ENCODE measurements around the gene RPL28. TPM values are rescaled to one million over a fixed set of nuclear protein-coding genes. Genes with fewer than 3 reads are reported as not detected.

Gene RPL28
- total and polyA plus RNA-seq, 2 of the 4 experiments (the other 2 are of a cell fraction), result 386 to 1,693 TPM

DNA sequence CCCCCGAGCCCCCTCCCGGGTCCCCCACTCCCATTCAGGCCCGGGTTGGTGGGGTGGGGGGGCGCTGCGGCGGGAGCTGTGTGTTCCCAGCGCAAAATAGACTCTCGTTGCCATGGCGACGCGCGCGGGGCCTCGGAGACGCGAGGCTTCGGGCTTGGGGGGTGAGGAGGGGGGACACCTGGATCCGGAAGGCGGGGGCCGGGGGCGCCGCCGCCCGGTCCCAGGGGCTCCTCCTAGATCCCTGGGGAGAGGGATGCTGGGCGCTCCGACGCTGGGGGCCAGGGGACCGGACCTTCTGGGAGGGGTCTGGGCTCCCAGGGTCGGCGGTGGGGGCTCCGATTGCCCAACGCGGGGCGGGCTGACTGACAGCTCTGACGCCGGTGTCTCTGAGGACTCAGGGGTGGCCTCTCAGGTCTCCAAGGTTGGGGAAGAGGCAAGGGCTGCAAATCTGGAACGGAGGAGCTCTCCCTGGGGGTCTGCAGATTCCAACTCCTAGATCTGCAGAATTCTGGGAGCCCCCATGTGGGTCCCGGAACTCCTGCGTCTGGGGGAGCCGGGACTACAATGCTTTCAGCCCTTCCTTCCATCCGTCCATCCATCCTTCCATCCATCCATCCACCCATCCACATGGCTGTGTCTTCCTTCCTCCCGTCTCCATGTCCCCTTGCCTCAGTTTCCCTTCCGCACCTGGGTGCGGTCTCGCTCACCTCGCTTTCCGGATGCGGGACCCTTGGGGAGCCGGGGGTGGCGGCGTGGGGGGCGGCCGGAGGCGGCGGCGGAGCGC, 66.4 kb downstream of the RPL28 start:
- POLR2A ChIA-PET (ENCODE audit: unreplicated experiment), result no interaction called here
- 3% methylated on average over 27 of the region's 57 CpGs; no CpG with 5 or more reads in 1 of the 2 experiments for WGBS, 2 experiments (ENCODE audit: extremely low coverage in 2 of 2, insufficient read length in 1 of 2)

More for the DNA sequence above, 66.4 kb downstream of the RPL28 start:
- peak overlapping the region; percentile 31; the same call in 1 of the 2 replicates for H3K4me3 ChIP-seq (ENCODE audit: insufficient read depth, low read depth, low read length)
- H3K79me1 ChIP-seq (ENCODE audit: low read depth in 1 of 2, low read length in 2 of 2), result peaks cover 0 to 4% of the 10 kb centered on the region in 2 experiments; a peak in 1 of 4 replicates
- BruUV-seq (replicated peaks), result no TSS peak
- H3K4me2 ChIP-seq (ENCODE audit: low read depth, low read length), result peak overlapping the region; percentile 77
- no peak overlapping the region for H4K5ac ChIP-seq (ENCODE audit: low read depth, low read length)
- in situ Hi-C loops (cut with MboI; ENCODE audit: low sequenced_read_pairs) (no loop called here), dilution Hi-C loops (cut with HindIII; ENCODE audit: low sequenced_read_pairs, unreplicated experiment) (no loop called here), intact Hi-C loops (cut with micrococcal nuclease) (loop anchor here (2.0 kb wide), 1 partner anchor 311 kb away; no protein-coding TSS in a partner anchor)
- peak overlapping the region; percentile 49; the same call in 1 of the 2 replicates for H3K23ac ChIP-seq (ENCODE audit: low read depth, low read length)
- CTCF ChIA-PET, result no interaction called here
- no peak overlapping the region for H3K9ac ChIP-seq (ENCODE audit: low read depth, low read length)
- no peak overlapping the region for H2AK9ac ChIP-seq (replicated peaks; ENCODE audit: low read depth, low read length, poor library complexity)
- H3K27ac ChIP-seq (ENCODE audit: insufficient read depth, low read length), result no peak overlapping the region
- H3K4ac ChIP-seq (ENCODE audit: low read depth, low read length), result no peak overlapping the region
- DNase-seq (no peak), ATAC-seq (ENCODE audit: low read depth) (no peak)
- peaks cover 2% of the 10 kb centered on the region; the same call in 1 of the 2 replicates for H3K9me1 ChIP-seq (ENCODE audit: insufficient read depth, low read length)
- no peak overlapping the region for H2BK15ac ChIP-seq (ENCODE audit: low read depth, low read length)
- H2AK5ac ChIP-seq (ENCODE audit: low read depth, low read length), result no peak overlapping the region
- H3K27me3 ChIP-seq (ENCODE audit: control insufficient read depth, insufficient read depth, low read length), result peaks cover 29% of the 10 kb centered on the region
- no peaks in the 10 kb centered on the region; the same call in 1 of the 2 replicates for H3K36me3 ChIP-seq (ENCODE audit: control insufficient read depth, insufficient read depth, low read length)
- H2BK5ac ChIP-seq (ENCODE audit: low read depth, low read length, poor library complexity, severe bottlenecking), result no peak overlapping the region
- H4K20me1 ChIP-seq (ENCODE audit: insufficient read depth, low read length), result peaks cover 32% of the 10 kb centered on the region
- H4K91ac ChIP-seq (ENCODE audit: insufficient read depth, low read depth, low read length), result no peak overlapping the region
- peak overlapping the region; percentile 56 for H2AFZ ChIP-seq (replicated peaks; ENCODE audit: low read length, poor library complexity)
- TF ChIP-seq POLR2A (IDR thresholded peaks at IDR 0.05; ENCODE audit: low read depth, low read length), result no peak
- 0 out of 2 replicates have a peak, but pooled peaks have one; percentile 4 for TF ChIP-seq CEBPB (IDR thresholded peaks at IDR 0.05; ENCODE audit: low read depth, low read length)
- H2BK120ac ChIP-seq (ENCODE audit: low read depth, low read length), result no peak overlapping the region
- H3K14ac ChIP-seq (replicated peaks; ENCODE audit: low read depth, low read length), result no peak overlapping the region
- no peak overlapping the region for H2BK20ac ChIP-seq (ENCODE audit: low read depth, low read length)
- no peak overlapping the region for H3K56ac ChIP-seq (ENCODE audit: extremely low read depth, insufficient read depth, low read length)
- no peaks in the 10 kb centered on the region for H3K9me3 ChIP-seq (ENCODE audit: control insufficient read depth, insufficient read depth, low read length)
- H4K8ac ChIP-seq (ENCODE audit: low read depth in 2 of 2, low read length in 2 of 2), result no peak overlapping the region
- no peak overlapping the region for H3K18ac ChIP-seq (ENCODE audit: low read depth, low read length)
- peaks cover 2% of the 10 kb centered on the region; the same call in 1 of the 2 replicates for H3K4me1 ChIP-seq (ENCODE audit: control insufficient read depth, insufficient read depth, low read length)

Other genes starting within 250 kb of the RPL28 start
- gene TNNT1, start 236.7 kb upstream of the RPL28 start, total RNA-seq (2012; rRNA removed), result 1.3 and 3.1 TPM in 2 replicates
- 2.5 and 2.6 TPM in 2 replicates for gene TNNT1, start 236.7 kb upstream of the RPL28 start, polyA plus RNA-seq (2012; rRNA removed)
- not detected in 2 replicates for gene TNNI3, start 228.2 kb upstream of the RPL28 start, total RNA-seq (2012; rRNA removed)
- not detected in 2 replicates for gene TNNI3, start 228.2 kb upstream of the RPL28 start, polyA plus RNA-seq (2012; rRNA removed)
- 0.28 TPM in 1 of 2 replicates, not detected in the other for gene DNAAF3, start 219.3 kb upstream of the RPL28 start, total RNA-seq (2012; rRNA removed)
- 0.34 TPM in 2 replicates for gene DNAAF3, start 219.3 kb upstream of the RPL28 start, polyA plus RNA-seq (2012; rRNA removed)
- gene SYT5, start 205.6 kb upstream of the RPL28 start, total RNA-seq (2012; rRNA removed), result under 0.01 TPM in 2 replicates
- gene SYT5, start 205.6 kb upstream of the RPL28 start, polyA plus RNA-seq (2012; rRNA removed), result 0.15 TPM in 1 of 2 replicates, not detected in the other
- 1.7 and 3.4 TPM in 2 replicates for gene PTPRH, start 176.4 kb upstream of the RPL28 start, total RNA-seq (2012; rRNA removed)
- 1.3 and 1.7 TPM in 2 replicates for gene PTPRH, start 176.4 kb upstream of the RPL28 start, polyA plus RNA-seq (2012; rRNA removed)
- 0.18 and 0.28 TPM in 2 replicates for gene TMEM86B, start 157.2 kb upstream of the RPL28 start, total RNA-seq (2012; rRNA removed)
- gene TMEM86B, start 157.2 kb upstream of the RPL28 start, polyA plus RNA-seq (2012; rRNA removed), result 2.4 TPM in 2 replicates
- gene PPP6R1, start 126.9 kb upstream of the RPL28 start, total RNA-seq (2012; rRNA removed), result 19.9 and 20.0 TPM in 2 replicates
- 50.1 and 50.2 TPM in 2 replicates for gene PPP6R1, start 126.9 kb upstream of the RPL28 start, polyA plus RNA-seq (2012; rRNA removed)
- gene HSPBP1, start 105.8 kb upstream of the RPL28 start, total RNA-seq (2012; rRNA removed), result 19.7 and 21.0 TPM in 2 replicates
- gene HSPBP1, start 105.8 kb upstream of the RPL28 start, polyA plus RNA-seq (2012; rRNA removed), result 43.2 and 52.5 TPM in 2 replicates
- 1.9 and 2.5 TPM in 2 replicates for gene BRSK1, start 101.9 kb upstream of the RPL28 start, total RNA-seq (2012; rRNA removed)
- 22.3 and 31.1 TPM in 2 replicates for gene BRSK1, start 101.9 kb upstream of the RPL28 start, polyA plus RNA-seq (2012; rRNA removed)
- not detected in 2 replicates for gene TMEM150B, start 60.6 kb upstream of the RPL28 start, total RNA-seq (2012; rRNA removed)
- gene TMEM150B, start 60.6 kb upstream of the RPL28 start, polyA plus RNA-seq (2012; rRNA removed), result not detected in 2 replicates
- 1.8 and 1.9 TPM in 2 replicates for gene KMT5C, start 46.1 kb upstream of the RPL28 start, total RNA-seq (2012; rRNA removed)
- gene KMT5C, start 46.1 kb upstream of the RPL28 start, polyA plus RNA-seq (2012; rRNA removed), result 5.9 and 6.9 TPM in 2 replicates
- gene COX6B2, start 31.2 kb upstream of the RPL28 start, total RNA-seq (2012; rRNA removed), result not detected in 2 replicates
- gene COX6B2, start 31.2 kb upstream of the RPL28 start, polyA plus RNA-seq (2012; rRNA removed), result 0.19 and 0.39 TPM in 2 replicates
- gene GARIN5B, start 22.7 kb upstream of the RPL28 start, total RNA-seq (2012; rRNA removed), result not detected in 2 replicates
- gene GARIN5B, start 22.7 kb upstream of the RPL28 start, polyA plus RNA-seq (2012; rRNA removed), result not detected in 2 replicates
- gene IL11, start 15.5 kb upstream of the RPL28 start, total RNA-seq (2012; rRNA removed), result 14.3 and 15.6 TPM in 2 replicates
- gene IL11, start 15.5 kb upstream of the RPL28 start, polyA plus RNA-seq (2012; rRNA removed), result 33.6 and 38.9 TPM in 2 replicates
- gene TMEM190, start 9.1 kb upstream of the RPL28 start, total RNA-seq (2012; rRNA removed), result not detected in 2 replicates
- gene TMEM190, start 9.1 kb upstream of the RPL28 start, polyA plus RNA-seq (2012; rRNA removed), result 1.4 and 1.6 TPM in 2 replicates
- not detected in 2 replicates for gene TMEM238, start 1.6 kb upstream of the RPL28 start, total RNA-seq (2012; rRNA removed)
- gene TMEM238, start 1.6 kb upstream of the RPL28 start, polyA plus RNA-seq (2012; rRNA removed), result not detected in 2 replicates
- 69.5 and 74.4 TPM in 2 replicates for gene UBE2S, start 21.9 kb downstream of the RPL28 start, total RNA-seq (2012; rRNA removed)
- gene UBE2S, start 21.9 kb downstream of the RPL28 start, polyA plus RNA-seq (2012; rRNA removed), result 104 and 177 TPM in 2 replicates
- gene SHISA7, start 57.4 kb downstream of the RPL28 start, total RNA-seq (2012; rRNA removed), result not detected in 2 replicates
- 0.03 TPM in 1 of 2 replicates, not detected in the other for gene SHISA7, start 57.4 kb downstream of the RPL28 start, polyA plus RNA-seq (2012; rRNA removed)
- 46.7 and 56.1 TPM in 2 replicates for gene ISOC2, start 75.7 kb downstream of the RPL28 start, total RNA-seq (2012; rRNA removed)
- gene ISOC2, start 75.7 kb downstream of the RPL28 start, polyA plus RNA-seq (2012; rRNA removed), result 82.1 and 119 TPM in 2 replicates
- gene C19orf85, start 78.8 kb downstream of the RPL28 start, total RNA-seq (2012; rRNA removed), result not detected in 2 replicates
- not detected in 2 replicates for gene C19orf85, start 78.8 kb downstream of the RPL28 start, polyA plus RNA-seq (2012; rRNA removed)
- 0.18 and 0.28 TPM in 2 replicates for gene ZNF628, start 90.7 kb downstream of the RPL28 start, total RNA-seq (2012; rRNA removed)
- gene ZNF628, start 90.7 kb downstream of the RPL28 start, polyA plus RNA-seq (2012; rRNA removed), result 1.9 and 2.6 TPM in 2 replicates
- 4.3 and 7.2 TPM in 2 replicates for gene NAT14, start 99.3 kb downstream of the RPL28 start, total RNA-seq (2012; rRNA removed)
- gene NAT14, start 99.3 kb downstream of the RPL28 start, polyA plus RNA-seq (2012; rRNA removed), result 40.9 and 41.2 TPM in 2 replicates
- 1.4 and 1.7 TPM in 2 replicates for gene SSC5D, start 102.5 kb downstream of the RPL28 start, total RNA-seq (2012; rRNA removed)
- 14.1 and 19.1 TPM in 2 replicates for gene SSC5D, start 102.5 kb downstream of the RPL28 start, polyA plus RNA-seq (2012; rRNA removed)
- gene SBK2, start 151.2 kb downstream of the RPL28 start, total RNA-seq (2012; rRNA removed), result not detected in 2 replicates
- gene SBK2, start 151.2 kb downstream of the RPL28 start, polyA plus RNA-seq (2012; rRNA removed), result 0.30 and 0.48 TPM in 2 replicates
- 0.18 TPM in 1 of 2 replicates, not detected in the other for gene SBK3, start 159.6 kb downstream of the RPL28 start, total RNA-seq (2012; rRNA removed)
- 0.05 and 0.16 TPM in 2 replicates for gene SBK3, start 159.6 kb downstream of the RPL28 start, polyA plus RNA-seq (2012; rRNA removed)
- 0.54 and 0.83 TPM in 2 replicates for gene ZNF579, start 194.9 kb downstream of the RPL28 start, total RNA-seq (2012; rRNA removed)
- 9.0 and 10.7 TPM in 2 replicates for gene ZNF579, start 194.9 kb downstream of the RPL28 start, polyA plus RNA-seq (2012; rRNA removed)
- gene FIZ1, start 213.6 kb downstream of the RPL28 start, total RNA-seq (2012; rRNA removed), result 0.83 and 1.3 TPM in 2 replicates
- gene FIZ1, start 213.6 kb downstream of the RPL28 start, polyA plus RNA-seq (2012; rRNA removed), result 5.5 and 5.9 TPM in 2 replicates
- 2.3 and 2.8 TPM in 2 replicates for gene ZNF524, start 214.4 kb downstream of the RPL28 start, total RNA-seq (2012; rRNA removed)
- gene ZNF524, start 214.4 kb downstream of the RPL28 start, polyA plus RNA-seq (2012; rRNA removed), result 6.6 and 8.0 TPM in 2 replicates
- under 0.01 TPM in 2 replicates for gene ZNF865, start 219.7 kb downstream of the RPL28 start, total RNA-seq (2012; rRNA removed)
- gene ZNF865, start 219.7 kb downstream of the RPL28 start, polyA plus RNA-seq (2012; rRNA removed), result 4.6 and 6.3 TPM in 2 replicates
- 2.5 TPM in 2 replicates for gene ZNF784, start 238.6 kb downstream of the RPL28 start, total RNA-seq (2012; rRNA removed)
- 3.7 and 4.1 TPM in 2 replicates for gene ZNF784, start 238.6 kb downstream of the RPL28 start, polyA plus RNA-seq (2012; rRNA removed)

Measured in IMR-90 (cell line).